IPS DF 4.7 (cell line): Measurements from ENCODE around the gene SHD.

ENCODE experiments used
- DNase-seq: peaks from one replicate; pipeline ENCODE4 v3.0.0-alpha.2; 2013; ENCODE audit warnings: low spot score; ENCODE audit errors: extremely low read depth

The SHD gene

DNA sequence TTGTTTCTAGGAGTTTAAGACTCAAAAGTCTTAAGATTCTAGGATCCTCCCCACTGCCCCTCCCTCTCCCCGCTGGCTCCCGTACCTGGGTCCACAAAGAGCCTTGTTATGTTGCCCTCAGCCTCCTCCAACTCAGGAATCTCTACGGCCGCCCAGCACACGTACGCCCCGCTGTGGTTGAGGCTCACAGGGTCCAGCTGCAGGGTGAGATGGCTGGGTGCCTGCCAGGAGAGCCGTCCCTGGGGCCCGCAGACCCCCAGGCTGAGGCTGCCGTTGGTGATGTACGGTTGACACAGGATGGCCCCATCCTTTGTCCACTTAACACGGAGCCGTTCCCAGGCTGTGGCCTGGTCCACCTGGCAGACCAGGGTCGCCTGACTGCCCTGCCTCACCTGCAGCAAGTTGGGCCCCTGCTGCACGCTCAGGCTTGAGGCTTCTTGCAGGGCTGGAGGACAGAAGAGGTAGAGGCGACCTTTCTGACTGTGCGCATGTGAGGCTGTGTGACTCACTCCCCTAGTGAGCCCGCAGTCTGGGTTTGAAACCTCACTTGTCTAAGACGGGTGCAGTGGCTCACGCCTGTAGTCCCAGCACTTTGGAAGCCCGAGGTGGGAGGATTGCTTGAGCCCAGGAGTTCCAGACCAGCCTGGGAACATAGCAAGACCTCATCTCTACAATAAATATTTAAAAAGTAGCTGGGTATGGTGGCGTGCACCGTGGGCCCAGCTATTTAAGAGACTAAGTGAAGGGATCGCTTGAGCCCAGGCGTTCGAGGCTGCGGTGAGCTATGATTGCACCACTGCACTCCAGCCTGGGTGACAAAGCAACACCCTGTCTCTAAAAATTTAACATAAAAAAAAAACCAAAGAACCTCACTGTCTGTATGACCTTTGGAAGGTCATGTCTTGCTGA lies 19.1 kb downstream of the SHD start:
- DNase-seq = no peak

DNA sequence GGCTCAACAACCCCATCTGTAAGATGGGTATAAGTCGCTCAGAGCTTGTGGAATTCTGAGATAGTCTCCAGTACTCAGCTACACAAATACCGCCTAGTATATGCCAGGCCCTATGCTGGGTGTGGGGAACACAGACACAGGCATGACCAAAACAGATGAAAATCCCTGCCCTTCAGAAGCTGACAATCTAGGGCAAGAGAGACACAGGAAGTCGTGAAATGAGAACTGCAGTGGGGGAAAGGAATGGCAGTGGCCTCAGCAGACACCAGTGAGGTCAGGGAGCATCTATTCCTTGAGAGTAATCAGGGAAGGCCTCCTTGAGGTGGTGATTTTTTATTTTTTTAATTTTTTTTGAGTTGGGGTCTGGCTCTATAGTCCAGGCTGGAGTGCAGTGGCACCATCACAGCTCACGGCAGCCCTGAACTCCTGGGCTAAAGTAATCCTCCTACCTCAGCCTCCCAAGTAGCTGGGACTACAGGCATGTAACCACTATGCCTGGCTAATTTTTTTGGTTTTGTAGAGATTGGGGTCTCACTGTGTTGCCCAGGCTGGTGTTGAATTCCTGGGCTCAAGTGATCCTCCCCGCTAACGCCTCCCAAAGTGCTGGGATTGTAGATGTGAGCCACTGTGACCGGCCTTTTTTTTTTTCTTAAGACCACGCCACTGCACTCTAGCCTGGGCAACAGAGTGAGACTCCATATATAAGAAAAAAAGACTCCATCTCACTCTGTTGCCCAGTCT lies 19.9 kb downstream of the SHD start:
- DNase-seq = no peak

DNA sequence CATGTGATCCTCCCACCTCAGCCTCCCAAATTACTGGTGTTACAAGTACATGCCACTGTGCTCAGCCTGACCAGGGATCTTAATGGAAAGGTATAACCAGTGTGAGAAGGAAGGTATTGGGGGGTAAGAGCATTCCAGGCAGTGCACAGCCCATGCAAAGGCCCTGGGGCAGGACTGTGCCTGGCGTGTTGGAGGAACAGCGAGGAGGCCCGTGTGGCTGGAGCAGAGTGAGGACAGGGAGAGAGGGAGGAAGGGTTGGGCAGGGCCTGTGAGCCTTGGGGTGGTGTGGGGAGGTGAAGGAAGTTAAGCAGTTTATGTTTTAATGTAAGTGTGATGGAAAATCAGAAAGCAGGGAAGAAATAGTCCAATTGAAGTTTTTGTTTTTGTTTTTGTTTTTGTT lies 21.5 kb downstream of the SHD start:
- DNase-seq = no peak

- DNase-seq = no peak
Observed at GRCh38 chr19:4301590-4302242, 22.6 kb downstream of the SHD start.

GRCh38 chr19:4302243-4302640 lies 23.2 kb downstream of the SHD start, which contains the start of gene TMIGD2:
Gene TMIGD2, minus strand, starts transcription at chr19:4302389. Its CDS starts 4 bp downstream, at chr19:4302385.
- DNase-seq = no peak

DNA sequence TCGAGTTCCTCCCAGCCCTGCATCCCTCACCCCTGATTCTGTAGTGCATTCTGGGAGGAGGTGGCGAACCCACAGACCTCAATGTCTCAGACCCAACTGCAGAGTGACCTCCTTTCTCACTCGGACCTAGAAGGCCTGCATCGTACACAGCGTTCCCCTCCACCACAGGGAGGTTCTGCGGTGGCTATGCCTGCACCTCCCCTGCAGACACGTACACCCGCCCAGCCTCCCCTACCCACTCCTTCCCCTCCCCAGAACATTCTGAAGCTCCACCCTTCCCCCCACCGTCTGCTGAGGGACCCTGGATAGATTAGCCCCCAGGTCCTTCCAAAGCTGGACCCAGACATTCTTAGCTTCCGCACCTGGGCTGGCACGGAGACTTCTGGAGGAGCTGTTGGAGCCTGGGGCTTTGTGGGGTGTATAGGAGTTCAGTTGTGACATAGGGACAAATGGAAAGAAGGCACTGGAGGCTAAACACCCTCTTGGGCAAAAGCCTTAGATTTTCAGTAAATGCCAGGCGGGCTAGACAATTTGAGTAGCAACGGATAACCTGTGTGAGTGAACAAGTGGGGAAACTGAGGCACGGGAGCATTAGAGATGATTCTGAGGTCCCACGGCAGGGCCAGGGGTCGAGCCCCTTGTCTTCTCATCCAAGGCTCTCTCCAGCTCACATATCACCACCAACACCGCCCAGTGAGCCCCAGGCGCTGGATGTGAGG lies 24.9 kb downstream of the SHD start:
- DNase-seq = no peak

DNA sequence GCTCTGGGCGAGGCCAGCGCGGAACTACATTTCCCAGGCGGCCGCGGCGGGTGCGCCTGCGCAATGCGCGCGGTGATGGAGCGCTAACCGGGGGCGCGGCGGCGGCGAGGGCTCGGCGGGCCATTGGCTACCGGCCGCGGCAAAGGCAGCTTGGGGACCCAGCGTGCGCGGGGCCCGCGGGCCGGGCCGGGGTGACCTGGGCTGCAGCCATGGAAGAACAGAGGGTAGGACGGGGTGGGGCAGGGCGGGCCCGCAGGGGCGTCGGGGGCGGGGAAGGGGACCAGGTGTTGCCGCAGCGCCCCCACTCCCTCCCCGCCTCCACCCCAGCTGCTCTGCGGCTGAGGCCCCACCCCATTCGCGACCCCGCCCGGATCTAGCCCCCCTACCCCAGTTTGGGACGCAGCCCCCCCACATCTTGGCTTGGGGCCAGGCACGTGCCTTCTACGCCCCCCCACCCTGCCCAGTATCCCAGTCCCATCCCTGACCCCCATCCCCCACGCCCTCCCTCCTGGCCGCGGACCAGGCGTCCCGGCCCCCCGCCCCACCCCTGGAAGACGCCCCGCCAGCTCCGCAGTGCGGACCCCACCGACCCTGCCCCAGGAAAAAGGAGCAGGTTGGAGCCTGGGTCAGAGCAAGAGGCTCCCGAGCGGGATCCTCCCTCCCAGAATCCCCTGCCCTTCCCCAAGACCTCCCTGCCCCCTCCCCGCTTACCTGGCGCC lies 25.6 kb downstream of the SHD start, which contains the start of gene FSD1:
Gene FSD1, plus strand, starts transcription at position 61 of the 719 bp plus-strand sequence. Its CDS starts 149 bp downstream, at position 210.
- DNase-seq = no peak

DNA sequence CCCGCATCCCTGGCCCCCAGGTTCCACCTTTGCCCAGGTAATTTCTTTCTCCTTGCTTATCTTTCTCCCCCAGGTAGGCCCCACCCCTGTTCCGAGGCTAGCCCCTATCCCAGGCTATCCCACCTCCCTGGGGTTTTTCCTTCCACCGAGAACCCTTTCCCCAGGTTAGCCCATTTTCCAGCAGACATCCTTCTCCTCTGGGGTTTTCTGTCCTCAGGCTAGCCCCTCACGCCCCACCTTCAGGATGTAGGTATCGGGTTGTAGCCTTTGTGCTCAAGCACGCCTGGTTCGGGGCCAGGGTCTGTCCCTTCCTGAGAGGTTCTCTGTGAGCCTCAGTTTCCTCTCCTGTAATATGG lies 26.2 kb downstream of the SHD start:
- no peak for DNase-seq

- DNase-seq = no peak
Observed at GRCh38 chr19:4305659-4306058, 26.6 kb downstream of the SHD start.

DNA sequence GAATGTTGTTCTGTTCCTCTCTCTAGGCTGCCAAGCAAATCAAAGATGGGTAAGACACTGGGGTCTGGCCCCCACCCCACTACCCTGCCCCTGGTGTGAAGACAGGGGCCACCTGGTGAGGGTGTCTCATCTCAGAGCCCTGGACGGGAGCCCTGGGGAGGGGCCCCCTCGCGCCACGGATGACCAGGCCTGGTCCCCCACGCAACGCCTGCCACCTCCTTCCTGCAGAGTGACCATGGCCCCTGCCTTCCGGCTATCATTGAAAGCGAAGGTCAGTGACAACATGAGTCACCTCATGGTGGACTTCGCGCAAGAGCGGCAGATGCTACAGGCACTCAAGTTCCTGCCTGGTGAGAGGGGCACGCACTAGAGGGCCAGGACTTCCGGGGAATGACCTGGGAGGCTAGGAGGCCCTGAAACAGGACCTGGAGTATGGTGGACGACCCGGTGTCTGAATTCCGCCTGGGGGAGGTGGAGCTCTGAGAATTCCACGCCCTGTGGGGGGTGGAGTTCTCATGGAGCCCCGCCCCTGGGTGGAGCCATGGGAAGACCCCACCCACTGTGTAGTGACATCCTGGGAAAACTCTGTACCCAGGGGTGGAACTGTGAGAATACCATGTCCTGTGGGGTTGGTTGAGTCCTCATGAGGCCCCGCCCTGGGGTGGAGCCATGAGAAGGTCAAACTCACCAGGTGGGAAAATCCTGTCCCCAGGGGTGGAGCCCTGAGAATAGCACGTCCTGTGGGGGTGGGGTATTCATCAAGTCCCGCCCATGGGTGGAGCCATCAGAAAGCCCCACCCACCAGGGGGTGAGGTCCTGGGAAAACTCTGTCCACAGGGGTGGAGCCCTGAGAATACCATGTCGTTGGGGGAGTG lies 31.4 kb downstream of the SHD start:
- DNase-seq = no peak

DNA sequence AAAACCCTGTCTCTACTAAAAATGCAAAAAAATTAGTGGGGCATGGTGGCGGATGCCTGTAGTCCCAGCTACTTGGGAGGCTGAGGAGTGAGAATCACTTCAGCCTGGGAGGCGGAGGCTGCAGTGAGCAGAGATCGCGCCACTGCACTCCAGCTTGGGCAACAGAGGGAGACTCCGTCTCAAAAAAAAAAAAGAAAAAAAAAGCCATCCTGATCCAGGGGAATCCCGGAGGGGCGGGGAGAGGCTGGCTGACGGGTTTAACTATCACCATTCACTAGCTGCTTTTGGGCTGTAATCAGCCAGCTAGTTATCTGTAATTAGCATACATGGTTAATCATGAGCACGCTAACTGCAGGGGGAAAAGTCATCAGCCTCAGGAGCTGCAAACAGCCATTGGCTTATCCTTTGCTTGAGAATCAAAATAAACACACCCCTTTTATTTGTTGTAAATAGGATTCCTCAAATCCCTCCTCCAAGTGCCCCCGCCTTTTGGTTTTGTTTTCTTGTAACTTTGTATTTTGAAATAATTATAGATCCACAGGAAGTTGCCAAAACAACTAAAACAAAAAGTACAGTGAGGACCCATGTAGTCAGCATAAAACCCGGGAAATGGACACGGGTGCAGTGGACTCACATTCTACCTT lies 34.9 kb downstream of the SHD start:
- no peak for DNase-seq

DNA sequence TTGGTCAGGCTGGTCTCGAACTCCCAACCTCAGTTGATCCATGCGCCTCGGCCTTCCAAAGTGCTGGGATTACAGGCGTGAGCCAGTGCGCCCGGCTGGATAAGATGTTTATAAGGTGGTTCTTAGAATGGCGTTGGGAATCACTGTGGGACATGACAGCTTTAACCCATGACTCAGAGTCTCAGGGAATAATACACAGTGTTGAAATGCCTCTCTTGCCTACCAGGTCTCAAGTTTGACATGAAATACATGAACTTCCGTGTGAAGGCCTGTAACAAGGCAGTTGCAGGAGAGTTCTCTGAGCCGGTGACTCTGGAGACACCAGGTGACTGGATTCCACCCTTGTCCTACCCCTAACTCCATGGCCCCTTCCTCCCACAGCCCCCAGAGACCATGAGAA lies 37.9 kb downstream of the SHD start:
- DNase-seq = no peak

DNA sequence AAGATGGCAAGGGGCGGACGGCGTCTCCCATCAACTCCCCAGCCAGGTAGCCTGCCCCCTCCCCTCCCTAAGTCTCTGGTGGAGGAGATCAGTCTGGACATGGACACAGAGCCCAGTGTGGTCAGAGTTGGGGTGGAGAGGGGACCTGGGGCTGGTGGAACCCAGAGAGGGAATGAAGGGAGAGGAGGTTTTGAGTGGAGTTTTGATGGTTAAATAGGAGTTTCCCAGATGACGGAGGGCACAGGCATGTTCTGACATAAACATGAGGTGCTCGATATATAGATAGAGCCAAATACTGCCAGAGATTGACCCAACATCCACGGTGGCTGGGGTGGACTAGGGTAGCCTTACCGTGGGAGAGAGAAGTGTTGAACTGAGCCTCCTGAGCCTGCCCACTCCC lies 39.4 kb downstream of the SHD start:
- DNase-seq = no peak

- DNase-seq = no peak
Observed at GRCh38 chr19:4319067-4319718, 40.1 kb downstream of the SHD start.

- no peak for DNase-seq
Observed at GRCh38 chr19:4320419-4320818, 41.4 kb downstream of the SHD start.

- no peak for DNase-seq
Observed at GRCh38 chr19:4322942-4323665, 44.0 kb downstream of the SHD start.

DNA sequence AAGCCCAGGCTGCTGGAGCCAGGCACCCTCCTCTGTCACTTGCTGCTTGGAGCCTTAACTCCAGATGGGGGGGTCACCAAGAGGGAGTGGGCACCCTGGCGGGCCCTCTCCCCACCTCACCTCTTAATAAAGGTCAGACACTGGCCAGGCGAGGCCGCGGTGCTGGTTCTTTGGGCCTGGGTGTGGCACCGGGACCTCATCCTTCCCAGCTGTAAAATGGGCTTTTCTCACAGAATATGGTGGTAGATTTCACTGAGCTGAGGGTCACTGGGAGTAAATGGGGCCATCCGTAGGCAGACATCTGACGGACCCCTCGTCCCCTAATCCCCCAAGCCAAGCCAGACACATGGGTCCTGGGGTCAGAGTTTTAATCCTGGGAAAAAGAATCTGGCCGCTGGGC lies 44.6 kb downstream of the SHD start:
- DNase-seq = no peak

- DNase-seq = no peak
Observed at GRCh38 chr19:4324228-4324627, 45.2 kb downstream of the SHD start.
